NCI-H2196 treated with DMSO at 0.1 percent for 48 hours (cell line): ENCODE results near the gene ERMARD.

Experiments
- DNase-seq: peaks from one replicate; lab custom pipeline; 2025; ENCODE audit not compliant: unreplicated experiment; lab: John Stamatoyannopoulos, UW

ERMARD gene

GRCh38 chr6:169751242-169752073 is at the start of gene ERMARD, which contains the start of gene DYNLT2:
Gene ERMARD, plus strand, starts transcription at chr6:169751622. Its CDS starts 36 bp downstream, at chr6:169751658.
Gene DYNLT2, minus strand, starts transcription at chr6:169751572. Its CDS starts 114 bp downstream, at chr6:169751458.
- peak; percentile 62 for DNase-seq

- peak; percentile 74 for DNase-seq
Observed at GRCh38 chr6:169701954-169702839, 49.2 kb upstream of the ERMARD start, which contains the start of the genes C6orf120 and WDR27. Gene C6orf120, plus strand, starts transcription at chr6:169702126. Its CDS starts 334 bp downstream, at chr6:169702460. Gene WDR27, minus strand, starts transcription at chr6:169702029. Its CDS starts 13,024 bp downstream, at chr6:169689005.

- no peak for DNase-seq
Observed at GRCh38 chr6:169702840-169703246, 48.6 kb upstream of the ERMARD start.

GRCh38 chr6:169707772-169708171 is 43.6 kb upstream of the ERMARD start:
- no peak for DNase-seq

- no peak for DNase-seq
Observed at GRCh38 chr6:169709293-169709692, 42.1 kb upstream of the ERMARD start.

- DNase-seq, result no peak
Observed at GRCh38 chr6:169710009-169710408, 41.4 kb upstream of the ERMARD start.

GRCh38 chr6:169714178-169714577 is 37.2 kb upstream of the ERMARD start:
- DNase-seq, result no peak

GRCh38 chr6:169714595-169714994 is 36.8 kb upstream of the ERMARD start:
- no peak for DNase-seq

GRCh38 chr6:169719117-169719516 is 32.3 kb upstream of the ERMARD start:
- no peak for DNase-seq

- no peak for DNase-seq
Observed at GRCh38 chr6:169720207-169720855, 31.1 kb upstream of the ERMARD start.

GRCh38 chr6:169722362-169723199 is 28.8 kb upstream of the ERMARD start:
- DNase-seq, result no peak

GRCh38 chr6:169723200-169723909 is 28.1 kb upstream of the ERMARD start:
- DNase-seq, result no peak

- no peak for DNase-seq
Observed at GRCh38 chr6:169723991-169724493, 27.4 kb upstream of the ERMARD start.

- DNase-seq, result no peak
Observed at GRCh38 chr6:169724494-169725124, 26.8 kb upstream of the ERMARD start, which contains the start of gene PHF10. Gene PHF10, minus strand, starts transcription at chr6:169724500. Its CDS starts 569 bp downstream, at chr6:169723931.

- DNase-seq, result no peak
Observed at GRCh38 chr6:169725125-169726048, 26.0 kb upstream of the ERMARD start.

- no peak for DNase-seq
Observed at GRCh38 chr6:169726049-169726400, 25.4 kb upstream of the ERMARD start.

GRCh38 chr6:169726963-169727362 is 24.5 kb upstream of the ERMARD start:
- no peak for DNase-seq

- DNase-seq, result no peak
Observed at GRCh38 chr6:169729961-169730360, 21.5 kb upstream of the ERMARD start.
